Heart right ventricle (tissue), 16 donors: ENCODE data around the gene GGNBP2. TPM values are rescaled to one million over a fixed set of nuclear protein-coding genes. Genes with fewer than 3 reads are reported as not detected.

Experiments
- ATAC-seq, 8 donors: fragments of 200-7000 bp; cut with Tn5 transposase; one replicate each; pipeline ENCODE4 v1.9.1; 2020; ENCODE audit warnings: mild to moderate bottlenecking in 8 of 8, moderate library complexity in 8 of 8, moderate number of reproducible peaks in 1 of 8
- DNase-seq, 2 donors: peaks; one replicate each; pipeline ENCODE4 v3.0.0-alpha.2; 2020
- H3K27ac ChIP-seq, 10 donors: fragments of 200-600 bp; sonication (generic) in 2 of 10; one replicate each; pipeline versions ENCODE4 v1.5.0 to v1.8.0; 2020 to 2022; ENCODE audit warnings: mild to moderate bottlenecking in 3 of 10
- H3K27me3 ChIP-seq, 7 donors: fragments of 200-600 bp; one replicate each; pipeline ENCODE4 v1.8.0; 2021 to 2022; ENCODE audit warnings: mild to moderate bottlenecking in 2 of 7
- H3K36me3 ChIP-seq, 9 donors: fragments of 200-600 bp; sonication (generic) in 1 of 9; one replicate each; pipeline versions ENCODE4 v1.5.0 to v1.8.0; 2020 to 2022; ENCODE audit warnings: mild to moderate bottlenecking in 2 of 9
- H3K4me1 ChIP-seq, 9 donors: fragments of 200-600 bp; sonication (generic) in 1 of 9; one replicate each; pipeline versions ENCODE4 v1.5.0 to v1.8.0; 2020 to 2022; ENCODE audit warnings: mild to moderate bottlenecking in 4 of 9
- H3K4me3 ChIP-seq, 10 donors: fragments of 200-600 bp; sonication (generic) in 2 of 10; one replicate each; pipeline versions ENCODE4 v1.5.0 to v1.8.0; 2020 to 2022; ENCODE audit warnings: mild to moderate bottlenecking in 7 of 10, moderate library complexity in 2 of 10
- H3K9me3 ChIP-seq, 11 donors: fragments of 200-600 bp in 10 of 11; sonication (generic) in 2 of 11; one replicate each; pipeline versions ENCODE4 v1.5.0 to v1.8.0; 2013 to 2022; ENCODE audit warnings: mild to moderate bottlenecking in 2 of 11, control low read depth in 1 of 11, moderate library complexity in 1 of 11
- WGBS, 2 donors: extraction: QIAGEN DNeasy Blood & Tissue Kit; methylation state at CpG; one replicate each; pipeline ENCODE4 v1.1.7; 2013; ENCODE audit warnings: inconsistent platforms in 1 of 2; 5-methylcytosine and 5-hydroxymethylcytosine counted together
- intact Hi-C, 10 donors: fragments of 100-400 bp; cut with DNase I; formaldehyde crosslinking; loops; one replicate each; pipeline versions ENCODE4 v1.11.1 to v1.14.2; 2022
- polyA plus RNA-seq, 2 donors: library from polyadenylated mRNA; stranded (reverse); fragments of 200-250 nt; gene quantifications; one replicate each; pipeline ENCODE4 v1.2.3, GENCODE V29; 2013
- total RNA-seq, 10 donors: library from RNA; stranded (reverse); fragmentation: NEBNext Ultra II Directional in 3 of 10; extraction: Animal tissue kit (Norgen Biotek cat#: 25700) in 3 of 10; gene quantifications; one replicate each; pipeline versions ENCODE4 v1.2.1 to v1.2.4, GENCODE V29; 2021 to 2023
- TF ChIP-seq, protein P1 (sequence below), 9 donors: fragments of 200-600 bp; sonication (generic) in 2 of 9; IDR thresholded peaks; one replicate each; pipeline versions ENCODE4 v1.5.0 to v1.8.0; 2021 to 2022; ENCODE audit warnings: antibody characterized with exemption in 9 of 9, mild to moderate bottlenecking in 5 of 9, moderate library complexity in 1 of 9
- donor health status: Arrhythmogenic right ventricular cardiomyopathy.
- donor health status: ischemic (EF 13 %, LVEDD 7.1; RV severe dilation, severe dysfunction).
- donor health status: healthy with polysubstance abuse.
- donor health status: DM: no; HTN: yes; CAD: no.
- donor health status: DM: no; HTN: no; CAD: no.
- donor health status: ischemic (EF 25% LVEDD 6.9; RV normal size, moderate dysfunction).
- donor health status: ischemic (EF 25% LVEDD 5.7; RV mildly dilated, moderate dysfunction).
- donor health status: healthy.
- donor health status: DM: yes; HTN: yes; CAD: no.
- donor health status: Ischemic cardiomyopathy.
- donor health status: ischemic (EF 35%, LVEDD 5.7; RV mildly dilated, moderate dysfunction).
- donor health status: nonischemic (EF 11% LVEDD 7.7; RV severe dilation, severe dysfunction).
- donor health status: DM: yes; HTN: yes; CAD: no.
- donor health status: PGD.
- donor health status: ischemic (EF 29% LVEDD 5.4; RV normal size, mild dysfunction).
- donor health status: nonischemic (EF 23%, LVEDD 6.1; RV moderate dilation, normal function).

GGNBP2 gene
- total and polyA plus RNA-seq, 12 donors, result 25.9 to 51.2 (median 45.8) TPM

DNA sequence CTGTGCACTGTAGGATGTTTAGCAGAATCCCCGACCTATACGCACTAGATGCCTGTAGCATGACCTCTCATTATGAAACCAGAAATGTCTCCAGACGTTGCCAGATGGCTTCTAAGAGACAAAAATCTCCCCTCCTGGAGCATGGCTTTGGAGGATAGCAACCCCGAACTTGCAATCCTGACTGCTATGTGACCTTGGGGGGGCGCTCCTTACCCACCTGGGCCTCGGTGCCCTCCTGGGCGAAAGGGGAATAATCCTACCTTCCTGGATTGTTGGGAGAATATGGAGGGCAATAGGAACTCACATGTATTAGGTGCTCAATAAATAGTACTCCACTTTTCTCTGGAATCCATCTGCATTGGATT lies 64.8 kb downstream of the GGNBP2 start:
- Histone ChIP-seq H3K36me3 (no peaks in the 10 kb centered on the region), H3K4me1 (peaks cover 0 to 11% (median 4%) of the 10 kb centered on the region in 9 donors), H3K27me3 (peaks cover 0 to 14% (median 7%) of the 10 kb centered on the region in 7 donors), H3K27ac (no peak overlapping the region), H3K9me3 (peaks cover 0 to 3% (median 0%) of the 10 kb centered on the region in 11 donors), H3K4me3 (no peak overlapping the region)
- 81 to 83% methylated on average over 7 of the region's 7 CpGs for WGBS, 2 donors
- TF ChIP-seq, protein P1, sequence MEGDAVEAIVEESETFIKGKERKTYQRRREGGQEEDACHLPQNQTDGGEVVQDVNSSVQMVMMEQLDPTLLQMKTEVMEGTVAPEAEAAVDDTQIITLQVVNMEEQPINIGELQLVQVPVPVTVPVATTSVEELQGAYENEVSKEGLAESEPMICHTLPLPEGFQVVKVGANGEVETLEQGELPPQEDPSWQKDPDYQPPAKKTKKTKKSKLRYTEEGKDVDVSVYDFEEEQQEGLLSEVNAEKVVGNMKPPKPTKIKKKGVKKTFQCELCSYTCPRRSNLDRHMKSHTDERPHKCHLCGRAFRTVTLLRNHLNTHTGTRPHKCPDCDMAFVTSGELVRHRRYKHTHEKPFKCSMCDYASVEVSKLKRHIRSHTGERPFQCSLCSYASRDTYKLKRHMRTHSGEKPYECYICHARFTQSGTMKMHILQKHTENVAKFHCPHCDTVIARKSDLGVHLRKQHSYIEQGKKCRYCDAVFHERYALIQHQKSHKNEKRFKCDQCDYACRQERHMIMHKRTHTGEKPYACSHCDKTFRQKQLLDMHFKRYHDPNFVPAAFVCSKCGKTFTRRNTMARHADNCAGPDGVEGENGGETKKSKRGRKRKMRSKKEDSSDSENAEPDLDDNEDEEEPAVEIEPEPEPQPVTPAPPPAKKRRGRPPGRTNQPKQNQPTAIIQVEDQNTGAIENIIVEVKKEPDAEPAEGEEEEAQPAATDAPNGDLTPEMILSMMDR (IDR thresholded peaks at IDR 0.05), result no peak
- intact Hi-C loops, result loop anchor here in 1 of 10 donors (10.0 kb wide), 1 partner anchor 765 kb away; the partner anchor contains the start of gene C17orf78
- DNase-seq, result no peak
- ATAC-seq, result no peak

DNA sequence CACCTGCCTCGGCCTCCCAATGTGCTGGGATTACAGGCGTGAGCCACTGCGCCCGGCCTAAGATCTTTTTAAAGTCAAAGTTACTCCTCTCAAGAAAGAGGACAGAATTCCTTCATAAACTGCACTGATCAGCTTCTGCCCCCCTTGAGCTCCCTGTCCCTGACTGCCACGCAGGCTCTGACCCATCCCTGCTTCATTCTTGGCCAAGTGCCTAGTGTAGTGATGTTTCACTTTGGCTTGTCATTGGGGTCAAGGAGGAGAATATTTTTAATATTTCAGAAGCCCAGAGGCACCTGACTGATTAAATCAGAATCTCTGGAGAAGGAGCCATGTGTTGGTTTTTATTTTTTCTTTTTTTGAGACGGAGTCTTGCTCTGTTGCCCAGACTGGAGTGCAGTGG lies 65.8 kb downstream of the GGNBP2 start:
- peaks cover 0 to 11% (median 4%) of the 10 kb centered on the region in 9 donors for H3K4me1 ChIP-seq
- DNase-seq (no peak), ATAC-seq (no peak)
- 69 to 74% methylated on average over 6 of the region's 6 CpGs for WGBS, 2 donors
- TF ChIP-seq, protein P1 (IDR thresholded peaks at IDR 0.05), result no peak
- peaks cover 0 to 21% (median 16%) of the 10 kb centered on the region in 7 donors for H3K27me3 ChIP-seq
- intact Hi-C loops, result no loop called here
- H3K4me3 ChIP-seq, result no peak overlapping the region
- H3K27ac ChIP-seq, result no peak overlapping the region
- no peaks in the 10 kb centered on the region for H3K36me3 ChIP-seq
- peaks cover 0 to 3% (median 0%) of the 10 kb centered on the region in 11 donors for H3K9me3 ChIP-seq

DNA sequence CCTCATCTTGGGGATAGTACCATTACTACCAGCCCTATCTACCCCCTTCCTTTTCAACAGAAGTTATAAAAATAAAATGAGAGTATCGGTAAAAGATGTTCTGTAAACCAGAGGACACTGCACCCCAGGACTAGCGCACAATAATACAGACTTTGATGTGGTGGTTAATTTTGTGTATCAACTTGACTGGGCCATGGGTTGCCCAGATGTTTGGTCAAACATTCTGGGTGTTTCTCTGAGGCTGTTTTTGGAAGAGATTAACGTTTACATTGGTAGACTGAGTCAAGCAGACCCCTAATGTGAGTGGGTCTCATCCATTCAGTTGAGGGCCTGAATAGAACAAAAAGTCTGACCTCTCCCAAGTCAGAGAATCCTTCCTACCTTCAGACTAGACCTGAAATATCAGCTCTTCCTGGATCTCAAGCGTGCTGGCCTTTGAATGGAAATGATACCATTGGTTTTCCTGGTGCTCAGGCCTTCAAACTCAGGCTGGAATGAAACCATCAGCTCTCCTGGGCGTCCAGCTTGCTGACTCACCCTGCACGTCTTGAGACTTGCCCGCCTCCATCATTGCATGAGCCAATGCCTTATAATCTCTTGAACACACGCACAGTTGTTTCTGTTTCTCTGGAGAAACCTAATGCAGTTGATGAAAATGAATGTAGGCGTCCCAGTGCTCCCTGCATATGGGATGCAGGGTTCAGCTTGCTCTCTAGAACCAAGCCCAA lies 66.8 kb downstream of the GGNBP2 start:
- Histone ChIP-seq H3K4me3 (no peak overlapping the region), H3K27me3 (peaks cover 0 to 30% (median 20%) of the 10 kb centered on the region in 7 donors), H3K4me1 (peaks cover 0 to 11% (median 4%) of the 10 kb centered on the region in 9 donors), H3K9me3 (peaks cover 0 to 3% (median 0%) of the 10 kb centered on the region in 11 donors), H3K36me3 (no peaks in the 10 kb centered on the region), H3K27ac (no peak overlapping the region)
- ATAC-seq, result no peak
- 77 to 79% methylated on average over 9 of the region's 9 CpGs for WGBS, 2 donors
- intact Hi-C loops, result no loop called here
- TF ChIP-seq, protein P1 (IDR thresholded peaks at IDR 0.05), result no peak
- no peak for DNase-seq

DNA sequence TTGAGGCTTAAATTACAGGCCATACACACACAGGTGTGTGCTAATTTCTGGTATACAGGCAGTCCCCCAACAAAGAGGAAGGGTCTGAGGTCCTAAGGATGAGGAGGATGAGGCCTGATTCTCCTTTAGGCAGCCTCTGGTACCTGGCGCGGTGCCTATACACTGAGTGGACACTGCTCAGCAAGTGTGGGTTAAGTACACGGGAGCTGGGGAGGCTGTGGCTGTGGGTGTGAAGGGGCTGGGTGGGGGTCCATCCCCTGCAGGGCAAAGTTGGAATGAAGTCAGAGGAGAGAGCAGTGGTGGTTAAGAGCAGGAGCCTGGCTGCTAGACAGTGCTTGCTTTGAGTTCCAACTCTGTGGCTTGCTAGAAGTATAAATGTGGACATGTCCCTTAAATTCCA lies 67.6 kb downstream of the GGNBP2 start:
- peaks cover 0 to 11% (median 4%) of the 10 kb centered on the region in 9 donors for H3K4me1 ChIP-seq
- DNase-seq, result no peak
- H3K27ac ChIP-seq, result no peak overlapping the region
- no peaks in the 10 kb centered on the region for H3K36me3 ChIP-seq
- peaks cover 0 to 35% (median 27%) of the 10 kb centered on the region in 7 donors for H3K27me3 ChIP-seq
- WGBS, 2 donors, result 65 to 72% methylated on average over 3 of the region's 3 CpGs
- H3K4me3 ChIP-seq, result no peak overlapping the region
- ATAC-seq, result no peak
- H3K9me3 ChIP-seq, result peaks cover 0 to 3% (median 0%) of the 10 kb centered on the region in 11 donors
- intact Hi-C loops, result no loop called here
- TF ChIP-seq, protein P1 (IDR thresholded peaks at IDR 0.05), result no peak
